HCT116 (cell line): ENCODE data around the gene FLNA.
A peak's percentile ranks its signal among the peaks of the same experiment; 100 is the strongest.

Experiments used
- CTCF ChIP-seq, 3 experiments: fragments of 200-600 bp in 1 of 3; sonication (generic) in 1 of 3; IDR thresholded peaks in 2 of 3; conservative IDR thresholded peaks in 1 of 3; 2 replicates each; pipeline ENCODE4 v1.5.1; 2012 to 2017; ENCODE audit warnings: low read depth in 2 of 3, low read length in 2 of 3, antibody characterized with exemption in 1 of 3, borderline replicate concordance in 1 of 3, control low read depth in 1 of 3, mild to moderate bottlenecking in 1 of 3, mixed read lengths in 1 of 3, mixed run types in 1 of 3, moderate library complexity in 1 of 3; ENCODE audit not compliant: insufficient read depth in 1 of 3
- EGR1 ChIP-seq: IDR thresholded peaks from 2 replicates; pipeline ENCODE4 v1.6.1; 2012; ENCODE audit warnings: low read depth
- POLR2A ChIP-seq: IDR thresholded peaks from 2 replicates; pipeline ENCODE4 v1.7.0; 2011; ENCODE audit warnings: borderline replicate concordance; ENCODE audit not compliant: insufficient read depth, insufficient read length; ENCODE audit errors: extremely low read depth
- POLR2AphosphoS5 ChIP-seq: IDR thresholded peaks from 2 replicates; pipeline ENCODE4 v1.6.1; 2011; ENCODE audit warnings: mild to moderate bottlenecking, low read depth, low read length, moderate library complexity
- RAD21 ChIP-seq: IDR thresholded peaks from 2 replicates; pipeline ENCODE4 v1.6.1; 2012; ENCODE audit warnings: low read depth, mild to moderate bottlenecking
- ZBTB33 ChIP-seq: IDR thresholded peaks from 2 replicates; pipeline ENCODE4 v1.6.1; 2011; ENCODE audit warnings: mild to moderate bottlenecking, low read length, moderate library complexity; ENCODE audit not compliant: insufficient replicate concordance; ENCODE audit errors: extremely low read depth

DNA sequence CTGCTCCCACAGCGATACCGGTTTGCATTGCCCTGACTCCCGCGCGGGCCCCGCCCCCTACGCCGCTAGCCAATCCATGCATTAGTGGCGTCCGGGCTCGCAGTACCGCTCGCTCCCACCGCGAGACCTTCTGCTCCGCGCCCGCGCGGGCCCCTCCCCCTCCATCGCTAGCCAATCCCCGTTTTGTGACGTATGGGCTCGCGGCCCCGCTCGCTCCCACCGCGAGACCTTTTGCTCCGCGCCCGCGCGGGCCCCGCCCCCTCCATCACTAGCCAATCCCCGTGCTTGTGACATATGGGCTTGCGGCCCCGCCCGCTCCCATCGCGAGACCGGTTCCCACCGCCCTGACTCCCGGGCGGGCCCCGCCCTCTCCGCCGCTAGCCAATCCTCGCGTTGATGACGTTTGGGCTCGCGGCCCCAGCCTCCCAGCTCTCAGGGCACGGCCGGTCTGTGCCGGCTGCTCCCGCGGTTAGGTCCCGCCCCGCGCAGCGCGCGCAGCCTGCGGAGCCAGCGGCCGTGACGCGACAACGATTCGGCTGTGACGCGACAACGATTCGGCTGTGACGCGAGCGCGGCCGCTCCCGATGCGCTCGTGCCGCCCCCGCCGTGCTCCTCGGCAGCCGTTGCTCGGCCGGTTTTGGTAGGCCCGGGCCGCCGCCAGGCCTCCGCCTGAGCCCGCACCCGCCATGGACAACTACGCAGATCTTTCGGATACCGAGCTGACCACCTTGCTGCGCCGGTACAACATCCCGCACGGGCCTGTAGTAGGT, 4.5 kb upstream of the FLNA start, which contains the start of gene EMD:
- no peak for TF ChIP-seq RAD21
- TF ChIP-seq POLR2AphosphoS5, result peak; percentile 44; the same call in 1 of the 2 replicates
- no peak for TF ChIP-seq CTCF (IDR thresholded peaks at IDR 0.05 in 2 of 3, conservative IDR thresholded peaks at IDR 0.05 in 1 of 3; ENCODE audit: borderline replicate concordance in 1 of 3, insufficient read depth in 1 of 3, low read depth in 2 of 3, low read length in 2 of 3)
- peak; percentile 90 for TF ChIP-seq ZBTB33
- no peak for TF ChIP-seq EGR1
- no peak for TF ChIP-seq POLR2A
